Measurements from ENCODE around the gene PPFIBP1.
"Not testable (repeated sequence)": the region's sequence is repeated elsewhere in the genome, so short reads cannot be mapped to it uniquely, and the experiment has no call there.

Gene PPFIBP1

DNA sequence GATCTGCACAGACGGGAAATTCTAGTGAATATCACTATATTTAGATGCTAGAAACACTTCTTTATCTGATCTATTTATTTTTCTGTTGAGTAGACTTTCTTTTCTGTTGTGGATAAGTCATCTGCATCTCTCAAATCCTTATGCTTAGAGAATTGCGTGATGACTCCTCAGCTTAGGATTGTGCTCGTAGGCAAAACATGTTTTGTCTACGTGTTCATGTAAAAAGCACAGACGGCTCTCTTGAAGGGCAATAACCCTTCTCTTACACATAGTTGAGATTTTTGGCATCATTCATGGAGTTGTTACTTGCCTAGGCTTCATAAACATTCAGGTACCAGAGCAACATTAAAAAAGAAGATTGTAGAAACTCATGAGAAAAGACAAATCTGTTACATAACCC, 18.6 kb downstream of the PPFIBP1 start:
- peak; percentile 98 for DNase-seq (ENCODE audit: low read depth)

DNA sequence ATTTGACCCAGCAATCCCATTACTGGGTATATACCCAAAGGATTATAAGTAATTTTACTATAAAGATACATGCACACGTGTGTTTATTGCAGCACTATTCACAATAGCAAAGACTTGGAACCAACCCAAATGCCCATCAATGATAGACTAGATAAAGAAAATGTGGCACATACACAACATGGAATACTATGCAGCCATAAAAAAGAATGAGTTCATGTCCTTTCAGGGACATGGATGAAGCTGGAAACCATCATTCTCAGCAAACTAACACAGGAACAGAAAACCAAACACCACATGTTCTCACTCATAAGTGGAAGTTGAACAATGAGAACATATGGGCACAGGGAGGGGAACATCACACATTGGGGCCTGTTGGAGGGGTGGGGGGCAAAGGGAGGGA, 20.9 kb downstream of the PPFIBP1 start:
- not testable (repeated sequence) for DNase-seq (ENCODE audit: low read depth)

GRCh38 chr12:27545665-27546064, 21.7 kb downstream of the PPFIBP1 start:
- no peak for DNase-seq (ENCODE audit: low read depth)

GRCh38 chr12:27547592-27547991, 23.6 kb downstream of the PPFIBP1 start:
- DNase-seq (ENCODE audit: low read depth): no peak

GRCh38 chr12:27548301-27549199, 24.5 kb downstream of the PPFIBP1 start:
- DNase-seq (ENCODE audit: low read depth): no peak

DNA sequence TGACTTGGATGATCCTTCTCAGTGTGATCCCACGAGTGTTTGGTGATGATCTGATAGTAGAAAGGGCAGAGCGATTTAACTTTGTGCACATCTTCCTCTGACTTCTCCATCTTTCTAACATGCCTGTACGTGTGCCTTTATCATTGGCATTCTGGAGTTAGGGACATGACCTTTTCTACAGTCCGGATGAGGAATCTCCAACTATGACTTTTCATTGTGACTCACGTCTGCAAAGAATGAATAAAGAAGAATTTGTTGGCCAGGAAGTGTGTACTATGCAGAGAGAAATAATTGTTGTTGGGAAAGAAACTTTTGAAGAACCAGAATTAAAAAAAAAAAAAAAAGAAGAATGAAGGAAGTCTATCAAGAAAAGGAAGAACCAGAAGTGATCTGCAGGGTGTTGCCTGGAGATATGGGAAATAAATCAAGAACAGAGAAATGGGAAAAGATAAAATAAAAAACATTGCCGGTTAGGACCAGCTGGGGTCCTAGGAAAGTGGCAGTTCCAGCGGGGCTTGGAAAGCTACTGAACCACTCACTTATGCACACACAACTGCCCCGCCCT, 25.3 kb downstream of the PPFIBP1 start:
- peak; percentile 73 for DNase-seq (ENCODE audit: low read depth)

DNA sequence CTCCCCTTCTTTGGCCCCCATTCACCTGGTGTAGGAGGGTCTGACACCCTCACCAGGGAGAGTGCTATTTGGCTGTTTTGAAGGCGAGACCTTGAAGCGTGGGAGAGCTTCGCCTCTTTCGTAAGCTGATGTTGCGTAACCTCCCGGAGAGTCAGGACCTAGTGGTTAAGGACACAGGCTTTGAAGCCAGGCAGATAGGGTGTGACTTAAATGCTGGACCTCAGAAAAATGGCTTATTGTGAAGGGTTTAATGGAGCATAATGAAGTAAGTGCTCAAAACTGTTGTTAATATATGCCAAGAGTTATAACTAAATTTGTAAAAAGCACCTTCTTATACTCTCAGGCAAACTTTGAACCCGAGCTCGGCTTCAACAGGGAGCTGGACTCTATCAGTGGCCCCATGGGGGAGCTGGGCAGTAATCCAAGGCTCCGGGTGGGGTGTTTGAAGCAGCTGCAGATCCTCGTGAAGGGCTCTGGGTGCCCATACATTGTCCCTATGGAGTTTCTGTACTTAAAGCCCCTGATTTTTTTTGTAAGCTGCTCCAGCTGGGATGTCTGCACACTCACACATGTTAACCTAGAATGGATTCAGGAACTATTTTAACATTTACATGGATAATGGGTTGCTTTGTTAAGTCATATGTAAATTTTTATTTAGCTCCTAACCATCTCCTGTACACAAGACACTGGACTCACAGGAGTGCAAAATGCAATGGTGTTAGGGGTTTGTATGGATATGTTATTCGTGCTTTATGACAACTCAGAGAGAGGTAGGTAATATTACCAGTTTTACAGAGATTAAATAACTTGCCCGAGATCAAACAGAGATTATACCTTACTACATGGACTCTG, 26.0 kb downstream of the PPFIBP1 start:
- DNase-seq (ENCODE audit: low read depth): peak; percentile 95

DNA sequence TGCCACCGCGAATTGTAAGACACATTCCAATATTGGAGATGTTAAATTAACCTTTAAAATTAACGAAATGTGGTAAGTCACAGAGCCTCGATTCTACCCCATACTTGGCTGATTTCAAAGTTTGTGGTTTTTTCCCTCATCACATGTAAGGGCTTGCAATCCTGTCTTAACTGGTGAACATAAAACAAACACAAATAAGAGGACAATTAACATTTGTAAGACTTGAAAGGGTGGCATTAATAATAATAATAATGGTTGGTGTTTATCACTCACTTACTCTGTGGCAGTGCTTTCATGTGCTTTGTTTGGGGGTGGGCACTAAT, 26.6 kb downstream of the PPFIBP1 start:
- DNase-seq (ENCODE audit: low read depth): no peak

GRCh38 chr12:27551172-27551840, 27.3 kb downstream of the PPFIBP1 start:
- no peak for DNase-seq (ENCODE audit: low read depth)

DNA sequence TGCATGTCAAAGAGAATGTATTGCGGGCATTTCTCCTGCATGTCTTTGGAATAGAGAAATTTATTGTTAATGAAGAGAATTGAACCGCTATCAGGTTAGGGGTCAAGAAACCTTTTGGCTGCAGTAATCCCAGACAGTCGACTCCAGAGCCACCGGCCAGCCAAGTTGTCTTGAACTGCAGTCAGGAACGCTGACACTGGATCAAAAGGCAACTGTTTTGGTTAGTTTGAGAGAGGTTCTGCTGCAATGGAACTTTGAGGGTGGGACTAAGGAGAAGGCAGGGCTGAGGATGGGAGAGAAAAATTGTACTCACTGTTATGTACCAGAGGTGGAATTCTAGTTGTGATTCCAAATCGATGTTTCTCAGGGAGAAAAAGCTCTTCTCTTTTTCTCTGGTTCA, 28.2 kb downstream of the PPFIBP1 start:
- DNase-seq (ENCODE audit: low read depth): no peak

- no peak for DNase-seq (ENCODE audit: low read depth)
Observed at GRCh38 chr12:27552886-27553560, 29.0 kb downstream of the PPFIBP1 start.

DNA sequence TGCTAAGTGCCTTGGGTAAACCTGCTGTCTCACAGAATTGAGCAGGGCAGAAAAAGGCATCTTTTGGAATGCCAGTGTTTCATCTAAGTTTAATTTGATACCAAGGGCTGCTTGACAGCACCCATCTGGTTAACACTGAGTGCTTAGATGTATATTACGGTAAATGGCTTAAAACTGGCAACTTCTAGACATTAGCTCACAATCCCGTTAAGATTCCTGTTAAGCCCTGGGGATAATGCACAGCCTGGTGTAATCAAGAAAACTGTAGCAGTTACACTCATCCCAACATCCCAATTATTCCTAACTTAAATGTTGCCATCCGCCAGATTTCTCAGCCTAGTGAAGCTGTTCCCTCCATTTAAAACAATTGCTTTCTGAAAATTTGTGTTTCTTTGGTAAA, 29.9 kb downstream of the PPFIBP1 start:
- DNase-seq (ENCODE audit: low read depth): no peak

GRCh38 chr12:27554421-27555186, 30.6 kb downstream of the PPFIBP1 start:
- no peak for DNase-seq (ENCODE audit: low read depth)

DNA sequence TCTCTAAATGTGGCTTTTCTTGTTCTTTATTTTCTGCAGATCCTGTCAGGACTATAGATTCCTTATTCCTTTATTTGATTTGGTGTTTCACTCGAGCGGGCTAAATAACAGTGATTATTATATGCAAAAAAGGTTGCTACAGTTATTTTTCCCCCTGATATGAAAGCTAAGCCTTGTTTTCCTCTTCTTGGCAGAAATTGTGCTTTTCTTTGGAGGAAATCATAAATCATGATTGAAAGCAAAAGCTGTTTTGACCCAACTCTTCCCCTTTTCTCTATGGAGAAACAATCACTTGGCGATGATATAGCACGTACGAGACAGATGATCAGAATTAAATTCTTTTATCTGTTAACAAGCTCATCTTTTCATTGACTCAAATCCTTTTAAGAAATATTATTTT, 31.4 kb downstream of the PPFIBP1 start:
- DNase-seq (ENCODE audit: low read depth): no peak

DNA sequence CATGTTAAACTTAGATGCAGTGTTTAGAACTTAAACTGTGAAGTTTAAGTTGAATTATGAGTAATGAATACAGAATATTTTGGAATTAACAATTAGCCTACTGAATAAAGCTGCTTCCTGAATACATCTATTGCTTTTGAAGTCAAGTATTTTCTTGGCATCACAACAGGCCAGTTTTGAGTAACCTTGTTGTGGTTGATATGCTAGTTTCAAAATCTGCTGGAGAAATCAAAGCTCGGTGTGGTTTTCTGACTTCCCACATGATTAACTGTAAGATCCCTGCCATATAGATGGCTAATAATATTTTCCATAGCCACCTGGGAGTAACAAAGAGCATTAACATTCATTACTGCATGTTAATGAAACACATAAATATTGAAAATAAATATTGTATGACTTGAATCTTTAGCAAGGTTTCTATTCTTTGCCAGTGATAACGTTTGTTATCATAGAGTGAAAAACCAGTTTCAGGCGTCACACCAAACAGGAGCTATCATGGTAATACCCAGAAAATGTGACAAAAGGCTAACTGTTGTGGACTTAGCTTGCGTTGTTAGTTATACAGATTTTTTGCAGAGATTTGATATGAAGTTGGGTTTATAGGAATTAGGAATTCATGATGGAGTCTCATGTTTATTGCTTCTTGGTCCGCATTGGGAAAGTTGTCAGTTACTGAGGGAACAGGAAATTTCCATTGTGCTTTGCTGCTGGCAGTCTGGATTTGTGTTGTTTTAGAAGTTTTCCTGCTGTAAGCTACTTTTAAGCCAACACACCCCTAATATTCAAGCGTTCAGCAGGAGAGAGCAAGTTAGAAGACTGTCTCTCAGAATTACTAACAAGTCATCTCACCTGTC, 32.1 kb downstream of the PPFIBP1 start:
- no peak for DNase-seq (ENCODE audit: low read depth)

GRCh38 chr12:27560126-27560525, 36.1 kb downstream of the PPFIBP1 start:
- no peak for DNase-seq (ENCODE audit: low read depth)

GRCh38 chr12:27561535-27562350, 37.7 kb downstream of the PPFIBP1 start:
- no peak for DNase-seq (ENCODE audit: low read depth)

- no peak for DNase-seq (ENCODE audit: low read depth)
Observed at GRCh38 chr12:27564612-27565213, 40.7 kb downstream of the PPFIBP1 start.

DNA sequence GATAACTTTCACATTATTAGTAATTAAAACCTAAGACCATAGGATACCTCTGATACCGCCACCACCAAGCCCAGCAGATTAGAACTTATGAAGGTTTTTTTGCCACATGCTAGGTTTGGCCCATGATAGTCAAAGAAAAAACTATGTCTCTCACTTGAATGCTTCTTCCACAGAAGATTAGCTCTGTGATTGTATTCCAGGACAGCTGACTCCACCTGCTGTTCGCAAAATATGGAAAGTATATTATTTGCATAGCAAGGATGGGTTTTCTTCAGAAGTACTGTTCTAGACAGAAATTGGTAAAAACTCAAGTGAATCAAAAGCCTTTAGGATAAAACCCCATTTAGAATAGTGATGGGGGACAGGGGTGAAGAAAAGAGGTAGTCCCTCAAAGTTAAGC, 42.2 kb downstream of the PPFIBP1 start:
- DNase-seq (ENCODE audit: low read depth): no peak

All from non-pigmented ciliary epithelial cell (primary cell).